8988T (cell line): ENCODE measurements around the gene GID8.

ENCODE experiments used
- DNase-seq: peaks from one replicate; pipeline ENCODE4 v3.0.0; 2011

The GID8 gene

DNA sequence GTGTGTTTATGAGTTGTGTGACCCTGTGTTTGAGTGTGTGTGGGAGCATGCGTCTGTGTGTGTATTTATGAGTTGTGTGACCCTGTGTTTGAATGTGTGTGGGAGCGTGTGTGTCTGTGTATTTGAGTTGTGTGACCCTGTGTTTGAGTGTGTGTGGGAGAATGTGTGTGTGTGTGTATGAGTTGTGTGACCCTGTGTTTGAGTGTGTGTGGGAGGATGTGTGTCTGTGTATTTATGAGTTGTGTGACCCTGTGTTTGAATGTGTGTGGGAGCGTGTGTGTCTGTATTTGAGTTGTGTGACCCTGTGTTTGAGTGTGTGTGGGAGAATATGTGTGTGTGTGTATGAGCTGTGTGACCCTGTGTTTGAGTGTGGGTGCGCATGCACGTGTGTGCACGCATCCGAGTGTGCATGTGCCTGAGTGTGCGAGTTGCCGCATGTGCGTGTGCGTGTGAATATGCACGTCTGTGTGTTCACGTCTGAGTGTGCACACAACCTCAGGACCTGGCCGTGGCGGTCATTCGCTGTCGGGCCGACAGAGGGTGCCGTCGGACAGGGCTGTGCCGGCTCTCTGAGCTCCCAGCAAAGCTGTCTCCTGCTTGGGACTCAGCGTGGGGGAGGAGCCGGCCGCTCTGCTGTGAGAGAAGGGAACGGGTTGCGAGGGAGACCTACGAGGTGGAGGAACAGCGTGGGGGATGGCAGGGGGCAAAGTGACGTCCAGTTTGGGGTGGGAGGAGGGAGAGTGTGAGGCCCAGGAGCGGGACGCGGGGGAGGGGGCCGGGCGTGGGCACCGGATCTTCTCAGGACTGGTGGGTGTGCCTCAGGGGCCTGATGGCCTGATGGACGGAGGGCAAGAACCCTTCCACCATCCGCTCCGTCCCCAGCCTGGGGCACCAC is 34.2 kb downstream of the GID8 start:
- DNase-seq, result peak; percentile 100

DNA sequence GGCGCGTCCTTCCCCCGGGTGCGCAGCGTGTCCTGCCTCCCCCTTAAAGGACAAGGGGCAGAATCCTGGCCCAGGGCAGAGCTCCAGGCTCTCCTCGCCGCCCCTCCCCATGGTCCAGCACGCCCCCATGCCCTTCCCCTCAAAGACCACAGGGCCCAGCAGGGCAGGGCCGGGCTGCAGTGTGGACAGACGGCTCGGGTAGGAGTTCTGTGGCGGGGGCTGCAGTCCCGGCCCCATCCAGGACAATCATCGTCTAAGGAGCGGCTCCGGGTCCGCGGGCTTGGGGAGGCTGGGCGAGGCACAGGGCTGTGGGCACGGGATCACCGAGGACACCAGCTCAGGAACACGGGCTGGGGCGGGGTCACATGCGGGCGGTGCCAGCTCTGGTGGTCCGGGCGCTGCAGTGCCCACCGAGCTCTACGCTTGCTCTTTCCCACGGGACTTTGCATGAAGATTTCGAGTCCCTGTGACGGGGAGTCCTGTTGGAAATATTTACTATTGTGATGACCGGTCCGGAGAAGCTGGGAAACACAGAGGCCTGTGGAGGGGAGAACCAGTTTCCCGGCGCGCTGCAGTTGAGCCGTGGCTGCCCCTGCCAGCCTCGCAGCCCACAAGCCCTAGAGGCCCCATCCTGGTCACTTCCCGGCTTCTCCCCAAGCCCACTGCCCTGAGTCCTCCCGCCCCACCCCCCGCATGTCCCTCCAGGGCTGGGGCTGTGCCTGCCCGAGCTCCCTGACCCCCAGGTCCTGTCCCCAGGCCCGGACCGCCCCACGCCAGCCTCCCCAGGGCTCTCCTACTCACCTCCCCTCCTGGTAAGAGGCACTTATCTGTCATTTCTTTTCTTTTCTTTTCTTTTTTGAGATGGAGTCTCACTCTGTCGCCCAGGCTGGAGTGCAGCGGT is 35.1 kb downstream of the GID8 start:
- DNase-seq, result no peak

DNA sequence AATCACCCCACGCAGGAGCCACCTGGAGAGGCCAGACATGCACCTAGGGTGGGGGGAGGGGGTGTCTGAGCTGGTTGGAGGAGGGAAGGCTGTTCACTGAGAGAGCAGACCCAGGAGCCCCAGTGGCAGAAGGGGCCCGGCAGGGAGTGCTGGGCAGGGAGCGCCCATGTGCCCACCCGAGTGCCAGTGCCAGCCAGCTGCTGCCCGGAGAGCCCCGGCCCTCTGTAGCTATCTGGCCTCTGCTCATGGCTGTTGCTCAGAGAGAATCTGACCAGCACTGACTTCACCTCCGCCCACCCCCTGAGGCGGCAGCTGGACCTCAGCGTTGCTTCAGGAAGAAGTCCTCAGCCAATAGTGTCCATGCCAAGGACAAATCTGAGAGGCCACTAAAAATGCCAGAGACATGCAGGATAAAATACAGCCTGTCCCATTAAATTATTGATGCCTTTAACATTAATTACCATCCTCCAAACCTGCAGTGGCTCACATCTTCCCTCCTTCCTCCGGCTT is 37.4 kb downstream of the GID8 start:
- no peak for DNase-seq

DNA sequence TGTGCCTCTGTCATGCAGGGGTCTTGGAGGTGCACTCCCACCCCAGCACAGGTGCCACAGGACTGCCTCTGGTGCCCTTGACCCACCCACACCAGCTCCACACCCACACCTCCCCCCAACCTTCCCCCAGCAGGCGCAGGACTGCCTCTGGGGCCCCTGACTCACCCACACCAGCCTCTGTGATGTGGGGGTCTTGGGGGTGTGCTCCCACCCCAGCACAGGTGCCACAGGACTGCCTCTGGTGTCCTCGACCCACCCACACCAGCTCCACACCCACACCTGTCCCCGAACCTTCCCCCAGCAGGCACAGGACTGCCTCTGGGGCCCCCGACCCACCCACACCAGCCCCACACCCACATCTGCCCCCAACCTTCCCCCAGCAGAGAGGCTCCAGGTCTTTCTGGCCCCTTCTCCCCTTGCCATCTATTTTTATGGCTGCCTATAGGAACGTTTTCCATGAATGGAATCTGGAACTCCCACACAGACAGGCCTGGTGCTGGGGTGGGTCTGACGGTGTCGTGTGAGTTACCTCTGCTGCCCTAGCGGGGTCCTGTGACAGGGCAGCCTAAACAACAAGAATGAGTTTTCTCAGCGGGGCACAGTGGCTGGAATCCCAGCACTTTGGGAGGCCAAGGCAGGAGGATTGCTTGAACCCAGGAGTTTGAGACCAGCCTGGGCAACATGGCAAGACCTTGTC is 38.0 kb downstream of the GID8 start:
- DNase-seq, result no peak

DNA sequence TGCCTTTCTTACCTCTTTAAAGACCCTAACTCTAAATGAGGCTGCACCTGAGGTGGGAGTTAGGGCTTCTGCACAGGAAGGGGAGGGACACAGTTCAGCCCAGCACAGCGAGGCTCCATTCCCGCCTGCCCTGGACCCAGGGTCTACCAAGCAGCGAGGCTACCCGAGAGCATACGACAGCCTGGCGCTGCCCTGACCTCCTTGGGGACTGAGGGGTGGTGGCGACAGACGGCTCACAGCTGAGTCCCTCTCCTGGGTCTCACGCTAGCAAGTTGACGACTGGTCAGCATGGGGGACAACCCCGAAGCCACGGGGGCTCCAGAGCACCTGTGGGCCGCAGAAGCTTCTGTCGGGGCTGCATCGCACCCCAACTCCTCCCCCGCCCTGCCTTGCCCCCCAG is 38.9 kb downstream of the GID8 start:
- no peak for DNase-seq

DNA sequence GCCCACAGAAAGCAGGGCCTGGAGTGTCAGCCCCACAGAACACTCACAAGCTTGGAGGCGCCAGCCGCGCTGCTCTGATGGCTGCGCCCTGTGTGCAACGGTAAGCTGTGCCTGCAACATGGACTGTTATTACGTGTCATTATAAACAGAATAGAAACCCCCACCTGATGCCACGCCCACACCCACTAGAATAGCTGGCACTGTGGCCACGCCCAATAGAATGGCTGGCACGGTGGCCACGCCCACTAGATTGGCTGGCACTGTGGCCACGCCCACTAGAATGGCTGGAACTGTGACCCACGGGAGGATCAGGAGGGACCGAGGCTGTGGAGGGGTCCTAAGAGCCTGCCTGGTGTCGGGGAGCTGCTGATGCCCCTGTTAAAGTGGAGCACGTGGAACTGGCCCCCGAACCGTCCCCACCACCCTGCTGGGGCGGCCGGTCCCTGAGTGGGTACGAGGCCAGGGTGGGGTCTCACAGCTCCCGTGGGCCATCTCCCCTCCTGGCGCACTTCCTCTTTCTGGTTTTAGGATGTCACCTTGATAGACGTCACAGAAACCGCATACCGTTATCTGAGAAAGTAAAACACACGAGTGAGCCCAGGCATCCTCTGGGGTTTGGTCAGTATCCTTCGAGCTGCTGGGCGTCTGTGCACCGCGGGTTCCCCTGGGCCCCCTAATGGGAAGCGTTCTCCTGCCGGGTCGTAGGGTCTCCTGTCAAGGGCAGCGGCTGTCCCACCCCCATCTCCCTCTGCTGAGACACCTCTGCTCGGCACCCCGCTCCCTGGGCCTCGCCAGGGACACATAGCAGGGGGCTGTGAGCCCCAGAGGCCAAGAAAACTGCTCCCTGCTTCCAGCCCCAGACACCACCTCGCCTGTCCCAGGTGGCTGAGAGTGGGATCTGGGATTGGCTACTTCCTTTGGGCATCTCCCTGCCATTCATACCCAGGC is 39.9 kb downstream of the GID8 start:
- DNase-seq, result peak; percentile 78

DNA sequence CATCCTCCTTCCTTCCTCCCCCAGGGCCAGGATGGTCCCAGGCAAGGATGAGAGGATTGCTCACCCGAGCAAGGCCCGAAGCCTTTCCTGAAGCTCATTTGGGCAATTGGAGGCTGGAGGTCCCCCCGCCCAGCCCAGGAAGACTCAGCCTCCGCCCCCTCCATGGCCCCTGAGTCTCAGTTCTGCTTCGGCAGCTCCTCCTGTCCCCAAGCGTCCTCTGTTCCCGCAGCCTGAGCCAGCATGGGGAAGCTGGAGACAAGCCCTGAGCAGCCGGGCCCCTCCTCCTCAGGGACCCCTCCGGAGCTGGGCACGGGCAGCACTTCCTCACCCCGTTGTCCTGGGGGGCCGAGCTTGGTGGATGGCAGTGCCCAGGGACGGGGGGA is 40.6 kb downstream of the GID8 start:
- DNase-seq, result no peak

DNA sequence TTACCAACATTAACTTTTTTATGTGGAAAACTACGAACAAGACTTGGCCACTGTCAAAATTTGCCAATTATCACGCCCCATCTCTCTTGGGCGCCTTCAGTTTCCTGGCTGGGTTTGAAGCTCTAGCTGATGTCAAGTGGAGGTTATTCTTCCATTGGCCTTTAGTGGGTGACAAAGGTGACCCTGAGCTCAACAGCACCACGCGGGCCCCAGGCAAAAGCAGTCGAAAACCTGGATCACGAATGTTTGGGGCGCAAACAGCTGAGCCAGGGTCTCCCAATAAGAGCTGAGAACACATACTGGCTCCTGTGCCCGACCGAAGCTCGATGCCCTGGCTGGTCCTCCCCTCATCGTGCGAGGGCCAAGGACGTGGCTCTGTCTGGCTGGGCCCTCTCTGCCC is 41.4 kb downstream of the GID8 start:
- DNase-seq, result no peak

DNA sequence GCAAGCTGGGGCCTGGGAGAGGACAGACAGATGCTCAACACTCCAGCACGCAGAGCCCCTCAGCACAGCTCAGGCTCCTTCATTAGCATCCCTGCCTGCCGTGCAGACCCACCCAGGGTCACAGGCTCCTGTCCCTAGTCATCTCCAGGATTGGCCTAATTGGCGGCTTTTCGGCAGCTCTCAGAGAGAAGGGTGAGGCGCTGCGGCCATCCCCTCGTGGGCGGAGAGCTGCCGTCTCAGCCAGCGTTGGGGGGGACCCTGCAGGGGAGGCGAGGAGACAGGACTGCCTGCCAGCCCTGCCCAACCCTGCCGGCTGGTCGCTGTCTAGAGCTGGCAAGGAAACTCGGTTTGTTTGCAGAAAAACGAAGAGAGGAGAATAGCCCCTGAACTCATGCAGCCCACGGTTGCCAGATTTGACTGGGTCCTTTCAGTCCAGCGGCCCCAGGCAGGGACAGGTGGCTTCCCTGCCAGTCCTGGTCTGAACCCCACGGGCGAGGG is 42.0 kb downstream of the GID8 start:
- no peak for DNase-seq

DNA sequence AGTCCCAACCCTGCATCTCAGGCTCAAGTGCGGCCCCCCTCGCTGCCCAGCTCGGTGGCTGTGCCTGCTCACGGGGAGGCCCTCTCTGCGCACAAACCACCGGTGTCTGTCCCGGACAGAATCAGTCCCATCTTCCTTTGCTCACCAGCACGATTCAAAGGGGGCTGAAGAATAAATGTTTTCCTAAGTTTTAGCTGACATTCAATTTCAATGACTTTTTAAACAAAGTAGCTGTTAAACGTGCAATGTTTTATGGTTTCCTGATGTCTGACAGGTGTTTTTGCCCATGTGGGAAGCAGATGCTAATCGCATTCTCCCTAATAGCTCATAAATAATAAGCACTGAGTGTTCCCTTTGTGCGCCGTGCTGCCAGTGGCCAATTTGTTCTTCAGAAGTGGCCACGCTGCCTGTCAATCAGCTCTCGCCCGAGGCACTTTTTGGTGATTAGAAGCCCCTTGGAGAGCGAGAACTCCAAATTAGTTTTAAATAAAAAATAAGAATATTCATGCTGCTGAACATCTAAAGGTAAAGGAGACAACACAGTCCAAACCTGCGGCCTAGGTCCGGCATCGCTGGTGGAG is 42.5 kb downstream of the GID8 start:
- no peak for DNase-seq

DNA sequence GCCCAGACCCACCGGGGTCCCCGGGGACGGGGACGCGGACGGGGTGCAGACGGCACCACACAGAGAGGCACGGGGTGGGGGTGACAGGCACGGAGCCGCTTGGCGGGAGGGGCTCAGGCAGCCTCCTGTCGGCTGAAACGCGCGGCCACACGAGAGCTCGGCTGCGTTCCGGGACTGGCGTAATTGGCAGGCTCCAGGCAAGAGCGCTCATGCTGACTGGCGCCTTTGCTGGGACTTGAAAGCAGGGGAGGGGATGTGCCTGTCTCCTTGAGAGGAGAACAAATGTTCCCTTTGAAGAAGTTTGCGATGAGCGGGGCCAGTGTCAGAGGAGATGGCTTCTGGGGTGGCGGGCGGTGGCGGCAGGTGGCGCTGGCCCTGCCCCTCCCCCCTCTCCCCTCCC is 43.0 kb downstream of the GID8 start:
- DNase-seq, result no peak

DNA sequence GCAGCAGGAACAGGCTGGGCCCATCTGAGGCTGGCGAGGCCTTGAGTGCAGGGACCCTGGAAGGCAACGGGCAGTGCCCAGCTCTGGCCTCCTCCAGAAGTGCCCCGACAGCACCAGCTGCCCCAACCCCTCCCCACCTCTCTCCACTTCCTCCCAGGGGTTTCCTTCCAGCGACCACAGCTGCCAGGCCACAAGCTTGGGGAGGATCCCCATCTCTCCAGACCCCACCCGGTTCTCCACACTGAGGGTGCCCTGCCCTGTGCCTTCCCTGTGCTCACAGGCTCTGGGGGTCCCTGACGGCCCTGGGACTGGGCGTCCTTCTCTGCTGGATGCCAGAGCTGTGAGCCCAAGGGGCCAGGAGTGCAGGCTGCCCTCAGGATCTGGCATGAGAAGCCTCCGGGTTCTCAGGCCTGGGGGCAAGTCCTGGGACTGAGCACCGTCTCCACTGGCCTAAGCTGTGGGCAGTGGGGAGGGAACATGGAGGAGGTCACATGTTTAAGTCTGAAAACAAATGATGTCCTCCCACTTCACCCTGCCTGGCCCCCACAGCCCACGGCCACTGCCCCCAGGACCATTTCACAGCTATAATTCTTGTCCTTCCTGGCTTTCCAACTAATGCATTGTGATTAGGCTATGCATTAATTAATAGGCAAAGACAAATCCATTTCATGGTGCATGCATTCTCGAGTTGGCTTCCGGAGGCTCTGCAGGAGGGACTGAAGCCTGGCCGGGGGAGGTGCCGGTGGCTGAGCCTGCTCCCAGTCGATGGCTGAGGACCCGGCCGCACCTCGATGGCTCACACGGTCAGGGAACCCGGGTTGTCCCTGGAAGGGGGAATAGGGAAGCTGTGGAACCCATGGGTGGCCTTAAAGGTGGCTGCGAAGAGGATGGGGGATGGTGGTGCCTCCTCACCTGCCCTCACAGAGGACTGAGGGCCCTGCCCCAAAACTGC is 44.5 kb downstream of the GID8 start:
- DNase-seq, result no peak

DNA sequence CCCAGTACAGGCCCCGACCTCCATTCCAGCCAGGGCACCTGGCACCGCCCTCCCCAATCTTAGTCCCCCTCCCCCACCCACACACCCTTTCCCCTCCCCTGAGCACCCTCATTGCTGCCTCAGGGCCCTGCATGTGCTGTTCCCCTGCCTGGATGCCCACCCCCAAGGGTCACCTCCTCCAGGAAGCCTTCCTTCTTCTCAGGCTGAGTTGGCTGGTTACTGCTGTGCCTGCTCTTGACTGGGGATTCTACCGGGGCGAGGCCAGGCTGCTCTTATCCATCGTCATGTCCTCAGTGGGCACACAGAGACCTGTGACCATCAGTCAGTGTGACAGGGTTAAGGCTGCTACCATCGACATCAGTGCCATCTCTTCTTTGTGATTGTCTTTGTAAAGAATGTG is 45.3 kb downstream of the GID8 start:
- DNase-seq, result no peak

DNA sequence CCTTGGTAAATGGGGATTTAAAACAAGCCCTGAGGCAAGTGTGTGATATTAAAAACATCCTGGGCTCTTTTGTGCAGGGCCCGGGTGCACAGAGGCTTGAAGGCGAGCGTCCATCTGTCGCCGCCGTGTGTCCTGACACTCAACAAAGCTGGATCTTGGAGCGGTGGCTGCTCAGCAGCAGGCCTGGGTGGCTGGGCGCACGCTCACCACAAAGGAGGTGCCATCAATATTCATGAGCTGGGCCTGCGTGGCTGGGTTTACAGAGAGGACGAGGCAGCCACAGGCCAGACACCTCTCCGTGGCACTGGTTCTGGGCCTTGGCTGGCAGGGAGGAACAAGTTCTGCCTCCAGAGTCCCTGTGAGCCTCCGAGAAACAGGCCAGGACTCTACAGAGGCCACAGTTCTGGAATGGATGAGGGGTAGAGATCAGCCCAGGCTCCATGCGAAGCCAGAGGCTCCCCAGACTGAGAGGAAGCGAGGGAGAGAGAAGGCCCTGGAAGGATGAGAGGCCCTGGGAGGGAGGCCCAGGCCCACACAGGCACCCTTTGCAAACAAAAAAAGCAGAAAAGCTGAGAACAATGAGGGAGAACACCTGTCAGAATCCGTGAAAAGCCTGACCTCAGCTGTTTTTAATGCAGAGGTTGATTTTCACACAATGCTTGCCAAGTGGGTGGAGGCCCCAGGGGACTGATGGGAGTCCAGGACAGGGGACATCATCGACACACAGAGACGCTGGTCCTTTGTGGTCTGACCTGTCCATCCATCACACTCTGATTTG is 46.9 kb downstream of the GID8 start:
- DNase-seq, result no peak

DNA sequence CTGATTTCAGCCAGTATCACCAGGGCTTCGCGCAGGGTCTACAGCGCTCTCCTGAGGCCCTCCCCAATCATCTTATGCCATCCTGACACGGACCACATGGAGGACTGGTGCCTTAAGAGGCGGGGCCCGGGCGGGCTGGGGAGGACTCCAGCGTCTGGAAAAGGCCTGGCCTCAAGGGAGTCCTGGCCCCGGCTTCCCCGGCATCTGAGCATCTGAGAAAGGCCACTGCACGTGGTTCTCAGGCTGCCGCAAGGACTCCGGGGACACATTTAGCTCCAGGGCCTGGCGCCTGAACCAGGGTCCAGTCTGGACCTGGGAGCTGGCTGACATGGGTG is 47.5 kb downstream of the GID8 start:
- DNase-seq, result no peak

DNA sequence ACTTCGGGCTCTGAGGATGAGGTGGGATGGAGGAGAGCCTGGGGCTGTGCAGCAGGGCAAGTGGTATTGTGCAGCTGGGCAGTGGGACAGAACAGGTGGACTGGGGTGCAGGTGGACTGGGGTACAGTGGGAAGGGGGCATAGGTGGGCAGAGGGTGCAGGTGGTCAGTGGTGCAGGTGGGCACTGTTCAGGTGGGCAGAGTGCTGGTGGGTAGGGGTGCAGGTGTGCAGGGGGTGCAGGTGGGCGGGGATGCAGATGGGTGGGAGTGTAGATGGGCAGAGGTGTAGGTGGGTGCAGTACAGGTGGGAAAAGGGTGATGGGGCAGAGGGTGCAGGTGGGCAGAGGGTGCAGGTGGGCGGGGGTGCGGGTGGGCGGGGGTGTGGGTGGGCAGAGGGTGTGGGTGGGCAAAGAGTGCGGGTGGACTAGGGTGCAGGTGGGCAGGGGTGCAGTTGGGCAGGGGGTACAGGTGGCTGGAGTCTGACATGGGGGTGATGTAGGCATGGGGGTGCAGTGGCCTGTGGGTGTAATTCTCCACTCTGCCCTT is 48.4 kb downstream of the GID8 start:
- no peak for DNase-seq

DNA sequence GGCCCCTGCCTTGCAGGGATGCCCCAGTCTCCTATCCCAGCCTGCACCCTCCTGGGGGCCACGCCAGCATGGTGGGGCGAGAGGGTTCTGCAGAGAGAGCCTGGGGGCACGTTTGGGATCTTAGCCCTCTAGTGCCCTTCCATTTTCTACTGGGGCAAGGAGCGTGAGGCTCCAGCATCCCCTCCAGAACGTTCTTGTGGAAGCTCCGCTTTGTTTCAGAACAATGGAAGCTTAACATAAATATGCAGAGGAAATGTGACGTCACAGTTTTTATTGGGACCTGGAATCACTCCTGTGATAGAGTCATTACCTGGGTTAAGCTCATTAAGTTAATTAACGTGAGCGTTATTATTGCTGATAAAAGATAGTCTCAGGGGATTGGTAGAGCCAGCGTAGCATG is 49.2 kb downstream of the GID8 start:
- DNase-seq, result no peak

DNA sequence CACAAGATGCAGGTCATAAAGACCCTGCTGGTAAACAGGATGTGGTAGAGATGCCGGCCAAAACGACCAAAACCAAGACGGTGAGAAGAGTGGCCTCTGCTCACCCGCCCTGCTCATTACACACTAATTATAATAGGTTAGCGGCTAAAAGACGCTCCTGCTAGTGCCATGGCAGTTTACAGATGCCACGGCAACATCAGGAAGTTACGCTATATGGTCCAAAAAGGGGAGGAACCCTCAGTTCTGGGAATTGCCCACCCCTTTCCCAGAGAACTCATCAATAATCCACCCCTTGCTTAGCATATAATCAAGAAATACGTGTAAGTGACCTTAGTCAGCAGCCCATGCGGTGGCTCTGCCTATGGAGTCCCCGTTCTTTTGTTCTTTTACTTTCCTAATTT is 51.3 kb downstream of the GID8 start:
- no peak for DNase-seq

DNA sequence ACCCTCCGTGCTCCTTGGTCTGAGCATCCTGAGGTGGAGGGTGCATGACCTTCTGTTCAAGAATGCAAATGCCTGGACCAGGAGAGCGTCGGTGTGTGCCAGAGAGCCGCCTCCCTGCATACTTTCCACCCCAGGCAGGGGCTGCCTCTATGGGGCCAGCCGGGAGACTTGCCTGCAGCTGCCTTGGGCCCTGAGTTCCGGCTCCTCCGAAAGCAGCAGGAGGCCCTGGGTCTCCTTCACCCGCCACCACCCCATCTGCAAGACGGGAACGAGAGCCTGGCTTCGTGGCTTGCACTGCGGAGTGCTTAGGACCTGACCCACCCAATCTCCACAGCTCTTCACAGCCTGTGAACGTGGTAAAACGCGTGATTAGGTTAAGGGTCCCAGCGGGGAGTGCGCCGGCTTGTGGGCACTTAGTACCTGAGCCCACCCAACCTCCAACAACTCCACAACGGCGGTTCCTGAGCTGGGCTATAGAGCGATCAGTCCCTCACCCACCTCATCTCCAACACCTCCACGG is 52.4 kb downstream of the GID8 start:
- DNase-seq, result no peak
